ENCODE measurements around the gene VTA1. TPM values are rescaled to one million over a fixed set of nuclear protein-coding genes. Genes with fewer than 3 reads are reported as not detected.

VTA1 gene
- total and polyA plus RNA-seq, 7 experiments from 2014 or later = 13.6 to 97.2 (median 37.2) TPM

- Histone ChIP-seq H3K27me3 (ENCODE audit: control insufficient read depth in 2 of 2, insufficient read depth in 2 of 2, low read length in 2 of 2) (no peaks in the 10 kb centered on the region), H3K27ac (ENCODE audit: low read depth, low read length) (no peak overlapping the region), H3K9me3 (ENCODE audit: control insufficient read depth in 2 of 3, low read length in 3 of 3) (no peaks in the 10 kb centered on the region), H3K4me1 (ENCODE audit: control insufficient read depth in 2 of 2, insufficient read depth in 2 of 2, low read length in 2 of 2) (no peaks in the 10 kb centered on the region), H3K4me3 (ENCODE audit: low read length) (no peak overlapping the region), H3K36me3 (ENCODE audit: control insufficient read depth in 2 of 3, insufficient read depth in 3 of 3, low read length in 3 of 3) (peaks cover 0 to 34% (median 0%) of the 10 kb centered on the region in 3 experiments)
- no peaks in the 10 kb centered on the region for H3K27me3 Mint-ChIP-seq
- peak in 8 of 9 donors; percentile 23 to 46 (median 37) for DNase-seq
- POLR2A ChIA-PET = interaction anchor here (1.0 kb wide), 1 partner anchor 61 kb away, joined by 3 read pairs; no protein-coding TSS in a partner anchor
- H3K4me1 Mint-ChIP-seq = peaks cover 0 to 6% (median 2%) of the 10 kb centered on the region in 7 donors
- H3K27ac Mint-ChIP-seq = peak overlapping the region in 6 of 9 donors; percentile 13 to 81 (median 30)
- peaks cover 0 to 5% (median 2%) of the 10 kb centered on the region in 11 donors for H3K9me3 Mint-ChIP-seq
- peaks cover 17 to 57% (median 40%) of the 10 kb centered on the region in 5 donors for H3K36me3 Mint-ChIP-seq
- H3K4me3 Mint-ChIP-seq = no peak overlapping the region
- ATAC-seq = peak; percentile 63
- intact Hi-C loops (cut with micrococcal nuclease) = loop anchor here (1.0 to 10.0 kb wide), 4 partner anchors 51 to 857 kb away; partner anchors contain the start of genes NMBR (in 2 of the 2), VTA1 (in 2 of the 2) and AIG1 (in 1 of the 2)
- CTCF ChIA-PET = interaction anchor here (0.5 to 2.0 kb wide), 14 partner anchors 9 to 1436 kb away, joined by 3 to 7 read pairs (median 4); partner anchors contain the start of genes NMBR and VTA1
Observed at GRCh38 chr6:142207265-142207877, 60.3 kb downstream of the VTA1 start.

GRCh38 chr6:142210606-142211005, 63.5 kb downstream of the VTA1 start:
- no peaks in the 10 kb centered on the region for H3K9me3 ChIP-seq (ENCODE audit: control insufficient read depth in 2 of 3, low read length in 3 of 3)
- ChIA-PET POLR2A (no interaction called here), CTCF (no interaction called here)
- intact Hi-C loops (cut with micrococcal nuclease) = no loop called here
- H3K4me3 ChIP-seq (ENCODE audit: low read length) = no peak overlapping the region
- no peaks in the 10 kb centered on the region for H3K27me3 ChIP-seq (ENCODE audit: control insufficient read depth in 2 of 2, insufficient read depth in 2 of 2, low read length in 2 of 2)
- ATAC-seq (no peak), DNase-seq (no peak)
- peaks cover 0 to 42% (median 0%) of the 10 kb centered on the region in 3 experiments for H3K36me3 ChIP-seq (ENCODE audit: control insufficient read depth in 2 of 3, insufficient read depth in 3 of 3, low read length in 3 of 3)
- no peaks in the 10 kb centered on the region for H3K27me3 Mint-ChIP-seq
- no peak overlapping the region for H3K27ac Mint-ChIP-seq
- peaks cover 0 to 6% (median 2%) of the 10 kb centered on the region in 7 donors for H3K4me1 Mint-ChIP-seq
- H3K4me3 Mint-ChIP-seq = no peak overlapping the region
- H3K4me1 ChIP-seq (ENCODE audit: control insufficient read depth in 2 of 2, insufficient read depth in 2 of 2, low read length in 2 of 2) = no peaks in the 10 kb centered on the region
- peaks cover 0 to 18% (median 4%) of the 10 kb centered on the region in 11 donors for H3K9me3 Mint-ChIP-seq
- H3K36me3 Mint-ChIP-seq = peaks cover 24 to 67% (median 56%) of the 10 kb centered on the region in 5 donors
- no peak overlapping the region for H3K27ac ChIP-seq (ENCODE audit: low read depth, low read length)

GRCh38 chr6:142213402-142213801, 66.3 kb downstream of the VTA1 start:
- no peak overlapping the region for H3K27ac ChIP-seq (ENCODE audit: low read depth, low read length)
- peaks cover 18 to 49% (median 45%) of the 10 kb centered on the region in 5 donors for H3K36me3 Mint-ChIP-seq
- intact Hi-C loops (cut with micrococcal nuclease) = no loop called here
- H3K4me3 ChIP-seq (ENCODE audit: low read length) = no peak overlapping the region
- peaks cover 0 to 37% (median 0%) of the 10 kb centered on the region in 3 experiments for H3K36me3 ChIP-seq (ENCODE audit: control insufficient read depth in 2 of 3, insufficient read depth in 3 of 3, low read length in 3 of 3)
- DNase-seq (no peak), ATAC-seq (no peak)
- ChIA-PET POLR2A (no interaction called here), CTCF (no interaction called here)
- H3K4me1 Mint-ChIP-seq = peaks cover 0 to 5% (median 0%) of the 10 kb centered on the region in 7 donors
- H3K9me3 Mint-ChIP-seq = peaks cover 0 to 18% (median 4%) of the 10 kb centered on the region in 11 donors
- H3K27ac Mint-ChIP-seq = peak overlapping the region in 1 of 9 donors; percentile 6
- no peaks in the 10 kb centered on the region for H3K27me3 ChIP-seq (ENCODE audit: control insufficient read depth in 2 of 2, insufficient read depth in 2 of 2, low read length in 2 of 2)
- H3K4me3 Mint-ChIP-seq = no peak overlapping the region
- no peaks in the 10 kb centered on the region for H3K27me3 Mint-ChIP-seq
- H3K4me1 ChIP-seq (ENCODE audit: control insufficient read depth in 2 of 2, insufficient read depth in 2 of 2, low read length in 2 of 2) = no peaks in the 10 kb centered on the region
- H3K9me3 ChIP-seq (ENCODE audit: control insufficient read depth in 2 of 3, low read length in 3 of 3) = no peaks in the 10 kb centered on the region

GRCh38 chr6:142218446-142218845, 71.4 kb downstream of the VTA1 start:
- Mint-ChIP-seq H3K4me1 (peaks cover 0 to 5% (median 0%) of the 10 kb centered on the region in 7 donors), H3K9me3 (peaks cover 0 to 6% (median 0%) of the 10 kb centered on the region in 11 donors), H3K36me3 (peaks cover 0 to 19% (median 13%) of the 10 kb centered on the region in 5 donors), H3K27me3 (no peaks in the 10 kb centered on the region), H3K27ac (peak overlapping the region in 1 of 9 donors; percentile 51), H3K4me3 (no peak overlapping the region)
- intact Hi-C loops (cut with micrococcal nuclease) = no loop called here
- no peak for ATAC-seq
- Histone ChIP-seq H3K36me3 (ENCODE audit: control insufficient read depth in 2 of 3, insufficient read depth in 3 of 3, low read length in 3 of 3) (peaks cover 3 to 24% (median 5%) of the 10 kb centered on the region in 3 experiments), H3K27ac (ENCODE audit: low read depth, low read length) (no peak overlapping the region), H3K4me3 (ENCODE audit: low read length) (no peak overlapping the region), H3K27me3 (ENCODE audit: control insufficient read depth in 2 of 2, insufficient read depth in 2 of 2, low read length in 2 of 2) (no peaks in the 10 kb centered on the region), H3K9me3 (ENCODE audit: control insufficient read depth in 2 of 3, low read length in 3 of 3) (no peaks in the 10 kb centered on the region), H3K4me1 (ENCODE audit: control insufficient read depth in 2 of 2, insufficient read depth in 2 of 2, low read length in 2 of 2) (no peaks in the 10 kb centered on the region)
- POLR2A ChIA-PET = no interaction called here
- DNase-seq = no peak
- CTCF ChIA-PET = interaction anchor here (0.8 kb wide), 1 partner anchor 11 kb away, joined by 3 read pairs; no protein-coding TSS in a partner anchor

- Histone ChIP-seq H3K4me1 (ENCODE audit: control insufficient read depth in 2 of 2, insufficient read depth in 2 of 2, low read length in 2 of 2) (no peaks in the 10 kb centered on the region), H3K9me3 (ENCODE audit: control insufficient read depth in 2 of 3, low read length in 3 of 3) (no peaks in the 10 kb centered on the region), H3K36me3 (ENCODE audit: control insufficient read depth in 2 of 3, insufficient read depth in 3 of 3, low read length in 3 of 3) (peaks cover 3 to 12% (median 5%) of the 10 kb centered on the region in 3 experiments), H3K27me3 (ENCODE audit: control insufficient read depth in 2 of 2, insufficient read depth in 2 of 2, low read length in 2 of 2) (no peaks in the 10 kb centered on the region), H3K27ac (ENCODE audit: low read depth, low read length) (no peak overlapping the region), H3K4me3 (ENCODE audit: low read length) (no peak overlapping the region)
- ATAC-seq (no peak), DNase-seq (no peak)
- ChIA-PET CTCF (no interaction called here), POLR2A (interaction anchor here (2.1 kb wide), 1 partner anchor 10 kb away, joined by 8 read pairs; no protein-coding TSS in a partner anchor)
- intact Hi-C loops (cut with micrococcal nuclease) = no loop called here
- H3K9me3 Mint-ChIP-seq = peaks cover 0 to 7% (median 0%) of the 10 kb centered on the region in 11 donors
- no peaks in the 10 kb centered on the region for H3K4me1 Mint-ChIP-seq
- H3K4me3 Mint-ChIP-seq = no peak overlapping the region
- H3K27me3 Mint-ChIP-seq = no peaks in the 10 kb centered on the region
- H3K36me3 Mint-ChIP-seq = peaks cover 0 to 8% (median 0%) of the 10 kb centered on the region in 5 donors
- peak overlapping the region in 3 of 9 donors; percentile 38 to 45 (median 43) for H3K27ac Mint-ChIP-seq
Observed at GRCh38 chr6:142222022-142222421, 75.0 kb downstream of the VTA1 start.

- no peaks in the 10 kb centered on the region for H3K4me1 Mint-ChIP-seq
- H3K4me3 ChIP-seq (ENCODE audit: low read length) = no peak overlapping the region
- DNase-seq (no peak), ATAC-seq (no peak)
- no peaks in the 10 kb centered on the region for H3K9me3 ChIP-seq (ENCODE audit: control insufficient read depth in 2 of 3, low read length in 3 of 3)
- H3K36me3 ChIP-seq (ENCODE audit: control insufficient read depth in 2 of 3, insufficient read depth in 3 of 3, low read length in 3 of 3) = peaks cover 0 to 5% (median 3%) of the 10 kb centered on the region in 3 experiments
- H3K27ac ChIP-seq (ENCODE audit: low read depth, low read length) = no peak overlapping the region
- peaks cover 0 to 17% (median 5%) of the 10 kb centered on the region in 11 donors for H3K9me3 Mint-ChIP-seq
- CTCF ChIA-PET = no interaction called here
- H3K27me3 ChIP-seq (ENCODE audit: control insufficient read depth in 2 of 2, insufficient read depth in 2 of 2, low read length in 2 of 2) = no peaks in the 10 kb centered on the region
- H3K27me3 Mint-ChIP-seq = peaks cover 0 to 2% (median 0%) of the 10 kb centered on the region in 5 donors
- H3K4me1 ChIP-seq (ENCODE audit: control insufficient read depth in 2 of 2, insufficient read depth in 2 of 2, low read length in 2 of 2) = no peaks in the 10 kb centered on the region
- H3K27ac Mint-ChIP-seq = peak overlapping the region in 1 of 9 donors; percentile 18
- H3K36me3 Mint-ChIP-seq = peaks cover 0 to 8% (median 3%) of the 10 kb centered on the region in 5 donors
- intact Hi-C loops (cut with micrococcal nuclease) = no loop called here
- H3K4me3 Mint-ChIP-seq = no peak overlapping the region
- POLR2A ChIA-PET = no interaction called here
Observed at GRCh38 chr6:142223938-142224337, 76.9 kb downstream of the VTA1 start.
